ENCODE data around the gene BCL3. TPM values are rescaled to one million over a fixed set of nuclear protein-coding genes. Genes with fewer than 3 reads are reported as not detected.

The BCL3 gene
- total and polyA plus RNA-seq, 2 experiments from 2014 or later: 1.4 to 4.1 TPM

DNA sequence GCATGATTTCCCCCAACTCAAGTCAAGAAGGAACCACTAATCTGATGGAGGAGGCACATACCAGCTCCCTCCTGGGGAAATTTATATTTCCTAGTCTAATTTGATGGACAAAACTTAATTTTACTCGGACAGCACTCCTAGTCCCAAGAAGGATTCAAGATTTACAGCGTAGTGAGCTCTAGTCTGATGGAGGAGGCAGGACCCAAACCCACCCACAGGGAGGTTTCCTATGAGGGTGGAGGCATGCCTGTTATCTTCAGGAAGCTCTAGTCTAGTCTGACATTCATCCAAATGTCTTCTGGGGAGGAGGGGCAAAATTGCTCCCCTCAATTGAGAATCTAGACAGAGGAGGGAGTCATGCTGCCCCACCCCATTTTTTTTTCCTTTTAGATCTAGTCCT, 10.4 kb upstream of the BCL3 start:
- Mint-ChIP-seq H3K27me3 (ENCODE audit: insufficient read depth, low read depth, poor library complexity) (peaks cover 9% of the 10 kb centered on the region), H3K36me3 (ENCODE audit: low read depth) (no peaks in the 10 kb centered on the region), H3K27ac (no peak overlapping the region), H3K4me3 (no peak overlapping the region), H3K4me1 (peaks cover 16% of the 10 kb centered on the region), H3K9me3 (no peaks in the 10 kb centered on the region)
- H3K79me2 ChIP-seq (replicated peaks; ENCODE audit: insufficient read depth): no peaks in the 10 kb centered on the region
- no peaks in the 10 kb centered on the region for H3K4me1 ChIP-seq (ENCODE audit: insufficient read depth)
- no peaks in the 10 kb centered on the region for H3K27me3 ChIP-seq (ENCODE audit: insufficient read depth)
- H3K4me2 ChIP-seq: no peak overlapping the region
- TF ChIP-seq, protein P1, sequence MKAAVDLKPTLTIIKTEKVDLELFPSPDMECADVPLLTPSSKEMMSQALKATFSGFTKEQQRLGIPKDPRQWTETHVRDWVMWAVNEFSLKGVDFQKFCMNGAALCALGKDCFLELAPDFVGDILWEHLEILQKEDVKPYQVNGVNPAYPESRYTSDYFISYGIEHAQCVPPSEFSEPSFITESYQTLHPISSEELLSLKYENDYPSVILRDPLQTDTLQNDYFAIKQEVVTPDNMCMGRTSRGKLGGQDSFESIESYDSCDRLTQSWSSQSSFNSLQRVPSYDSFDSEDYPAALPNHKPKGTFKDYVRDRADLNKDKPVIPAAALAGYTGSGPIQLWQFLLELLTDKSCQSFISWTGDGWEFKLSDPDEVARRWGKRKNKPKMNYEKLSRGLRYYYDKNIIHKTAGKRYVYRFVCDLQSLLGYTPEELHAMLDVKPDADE (IDR thresholded peaks at IDR 0.05): no peak
- no peak for TF ChIP-seq NANOG (IDR thresholded peaks at IDR 0.05; ENCODE audit: borderline replicate concordance)
- no peak for TF ChIP-seq CREB1 (CRISPR knock-in tag; IDR thresholded peaks at IDR 0.05; ENCODE audit: low read depth)
- no peak for TF ChIP-seq STAT1 (IDR thresholded peaks at IDR 0.05; ENCODE audit: unreplicated experiment)
- TF ChIP-seq EZH2 (IDR thresholded peaks at IDR 0.05; ENCODE audit: low read depth, unreplicated experiment): no peak
- no peak for TF ChIP-seq CTCF (conservative IDR thresholded peaks at IDR 0.05; ENCODE audit: low read depth in 2 of 2)
- no peak overlapping the region for H3K4me3 ChIP-seq
- no peak overlapping the region for H2AFZ ChIP-seq
- no peaks in the 10 kb centered on the region for H3K9me2 ChIP-seq (ENCODE audit: insufficient read depth)
- H4K20me1 ChIP-seq (replicated peaks; ENCODE audit: insufficient read depth): no peaks in the 10 kb centered on the region
- ATAC-seq (no peak), DNase-seq (ENCODE audit: low spot score) (no peak)
- H3F3A ChIP-seq (replicated peaks; ENCODE audit: low read depth): no peaks in the 10 kb centered on the region
- H3K36me3 ChIP-seq (ENCODE audit: insufficient read depth): no peaks in the 10 kb centered on the region
- H3K27ac ChIP-seq (ENCODE audit: low read depth): no peak overlapping the region

DNA sequence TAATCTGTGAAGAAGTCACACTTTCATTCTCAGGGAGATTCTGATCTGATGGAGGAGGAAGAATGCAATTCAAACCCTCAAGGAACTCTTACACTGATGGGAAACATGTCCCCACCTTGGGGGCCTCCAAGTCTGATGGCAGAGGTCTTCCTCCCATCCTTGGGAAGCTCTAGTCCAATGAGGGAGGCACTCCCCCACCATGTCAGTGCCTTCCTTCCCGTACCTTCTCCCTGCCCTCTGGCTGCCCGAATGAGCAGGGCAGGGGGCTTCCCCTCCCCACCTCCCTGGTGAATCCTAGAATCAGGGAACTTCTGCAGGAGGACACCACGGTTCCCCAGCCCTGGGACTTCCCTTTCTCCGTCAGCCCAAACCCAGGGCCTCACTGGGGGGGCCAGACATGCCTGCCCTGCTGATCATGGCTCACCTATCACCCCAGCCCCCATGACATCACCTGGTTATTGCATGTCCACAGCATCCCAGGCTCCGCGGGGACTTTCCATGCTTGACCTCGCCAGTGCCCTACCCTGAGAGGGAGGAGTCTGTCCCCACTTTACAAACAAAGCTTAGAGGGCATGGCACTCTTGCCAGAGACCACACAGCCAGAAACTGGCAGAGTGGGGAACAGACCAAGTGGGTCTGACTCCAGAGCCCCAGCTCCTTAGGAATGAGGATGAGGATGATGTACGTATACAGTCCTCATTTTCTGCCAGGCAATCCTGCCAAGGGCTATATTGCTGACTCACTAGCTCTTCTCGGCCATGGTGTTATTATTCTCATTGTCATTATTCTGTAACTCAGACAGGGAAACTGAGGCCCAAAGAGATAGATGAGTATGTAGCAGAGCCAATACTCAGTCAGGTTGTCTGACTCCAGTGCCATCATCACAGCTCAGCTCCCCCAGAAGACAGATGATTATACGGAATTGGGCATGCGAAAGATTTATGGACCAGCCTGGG, 9.6 kb upstream of the BCL3 start:
- no peaks in the 10 kb centered on the region for H3K36me3 Mint-ChIP-seq (ENCODE audit: low read depth)
- Histone ChIP-seq H3K9me2 (ENCODE audit: insufficient read depth) (no peaks in the 10 kb centered on the region), H3K4me3 (no peak overlapping the region), H3K27ac (ENCODE audit: low read depth) (no peak overlapping the region), H2AFZ (no peak overlapping the region), H3K79me2 (replicated peaks; ENCODE audit: insufficient read depth) (no peaks in the 10 kb centered on the region), H3K4me1 (ENCODE audit: insufficient read depth) (no peaks in the 10 kb centered on the region), H4K20me1 (replicated peaks; ENCODE audit: insufficient read depth) (no peaks in the 10 kb centered on the region), H3K27me3 (ENCODE audit: insufficient read depth) (no peaks in the 10 kb centered on the region), H3K4me2 (no peak overlapping the region), H3F3A (replicated peaks; ENCODE audit: low read depth) (no peaks in the 10 kb centered on the region), H3K36me3 (ENCODE audit: insufficient read depth) (no peaks in the 10 kb centered on the region)
- no peak overlapping the region for H3K27ac Mint-ChIP-seq
- H3K4me3 Mint-ChIP-seq: no peak overlapping the region
- DNase-seq (ENCODE audit: low spot score): no peak
- no peaks in the 10 kb centered on the region for H3K9me3 Mint-ChIP-seq
- no peak for ATAC-seq
- H3K27me3 Mint-ChIP-seq (ENCODE audit: insufficient read depth, low read depth, poor library complexity): peaks cover 9% of the 10 kb centered on the region
- H3K4me1 Mint-ChIP-seq: peaks cover 16% of the 10 kb centered on the region
- TF ChIP-seq EZH2phosphoT487 (IDR thresholded peaks at IDR 0.05; ENCODE audit: unreplicated experiment): no peak
- TF ChIP-seq ZNF114 (CRISPR knock-in tag; IDR thresholded peaks at IDR 0.05): no peak
- TF ChIP-seq POLR2AphosphoS5 (IDR thresholded peaks at IDR 0.05; ENCODE audit: low read depth): no peak
- TF ChIP-seq, protein P2, sequence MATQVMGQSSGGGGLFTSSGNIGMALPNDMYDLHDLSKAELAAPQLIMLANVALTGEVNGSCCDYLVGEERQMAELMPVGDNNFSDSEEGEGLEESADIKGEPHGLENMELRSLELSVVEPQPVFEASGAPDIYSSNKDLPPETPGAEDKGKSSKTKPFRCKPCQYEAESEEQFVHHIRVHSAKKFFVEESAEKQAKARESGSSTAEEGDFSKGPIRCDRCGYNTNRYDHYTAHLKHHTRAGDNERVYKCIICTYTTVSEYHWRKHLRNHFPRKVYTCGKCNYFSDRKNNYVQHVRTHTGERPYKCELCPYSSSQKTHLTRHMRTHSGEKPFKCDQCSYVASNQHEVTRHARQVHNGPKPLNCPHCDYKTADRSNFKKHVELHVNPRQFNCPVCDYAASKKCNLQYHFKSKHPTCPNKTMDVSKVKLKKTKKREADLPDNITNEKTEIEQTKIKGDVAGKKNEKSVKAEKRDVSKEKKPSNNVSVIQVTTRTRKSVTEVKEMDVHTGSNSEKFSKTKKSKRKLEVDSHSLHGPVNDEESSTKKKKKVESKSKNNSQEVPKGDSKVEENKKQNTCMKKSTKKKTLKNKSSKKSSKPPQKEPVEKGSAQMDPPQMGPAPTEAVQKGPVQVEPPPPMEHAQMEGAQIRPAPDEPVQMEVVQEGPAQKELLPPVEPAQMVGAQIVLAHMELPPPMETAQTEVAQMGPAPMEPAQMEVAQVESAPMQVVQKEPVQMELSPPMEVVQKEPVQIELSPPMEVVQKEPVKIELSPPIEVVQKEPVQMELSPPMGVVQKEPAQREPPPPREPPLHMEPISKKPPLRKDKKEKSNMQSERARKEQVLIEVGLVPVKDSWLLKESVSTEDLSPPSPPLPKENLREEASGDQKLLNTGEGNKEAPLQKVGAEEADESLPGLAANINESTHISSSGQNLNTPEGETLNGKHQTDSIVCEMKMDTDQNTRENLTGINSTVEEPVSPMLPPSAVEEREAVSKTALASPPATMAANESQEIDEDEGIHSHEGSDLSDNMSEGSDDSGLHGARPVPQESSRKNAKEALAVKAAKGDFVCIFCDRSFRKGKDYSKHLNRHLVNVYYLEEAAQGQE (IDR thresholded peaks at IDR 0.05; ENCODE audit: unreplicated experiment): no peak
- TF ChIP-seq ZNF331 (CRISPR knock-in tag; IDR thresholded peaks at IDR 0.05; ENCODE audit: low read depth): no peak
- no peak for TF ChIP-seq EZH2 (IDR thresholded peaks at IDR 0.05; ENCODE audit: low read depth, unreplicated experiment)
- no peak for TF ChIP-seq CTCF (conservative IDR thresholded peaks at IDR 0.05; ENCODE audit: low read depth in 2 of 2)
- no peak for TF ChIP-seq JUNB (IDR thresholded peaks at IDR 0.05; ENCODE audit: unreplicated experiment)
- TF ChIP-seq STAT1 (IDR thresholded peaks at IDR 0.05; ENCODE audit: unreplicated experiment): no peak
- TF ChIP-seq CREB1 (CRISPR knock-in tag; IDR thresholded peaks at IDR 0.05; ENCODE audit: low read depth): no peak

Measured in GM23338 (cell line).